Activated naive CD4-positive, alpha-beta T cell (primary cell): ENCODE measurements around the gene PCNX2.

Experiments
- DNase-seq, 4 experiments: peaks; one replicate each; lab custom pipeline; 2025; lab: John Stamatoyannopoulos, UW

PCNX2 gene

GRCh38 chr1:232962761-232963745, 332.5 kb downstream of the PCNX2 start:
- DNase-seq = no peak

GRCh38 chr1:232958067-232958466, 337.5 kb downstream of the PCNX2 start:
- DNase-seq = no peak

GRCh38 chr1:232956081-232956480, 339.4 kb downstream of the PCNX2 start:
- no peak for DNase-seq

- no peak for DNase-seq
Observed at GRCh38 chr1:232954594-232955365, 340.7 kb downstream of the PCNX2 start.

- no peak for DNase-seq
Observed at GRCh38 chr1:232952514-232953499, 342.7 kb downstream of the PCNX2 start.

- DNase-seq = no peak
Observed at GRCh38 chr1:232951605-232952004, 343.9 kb downstream of the PCNX2 start.

DNA sequence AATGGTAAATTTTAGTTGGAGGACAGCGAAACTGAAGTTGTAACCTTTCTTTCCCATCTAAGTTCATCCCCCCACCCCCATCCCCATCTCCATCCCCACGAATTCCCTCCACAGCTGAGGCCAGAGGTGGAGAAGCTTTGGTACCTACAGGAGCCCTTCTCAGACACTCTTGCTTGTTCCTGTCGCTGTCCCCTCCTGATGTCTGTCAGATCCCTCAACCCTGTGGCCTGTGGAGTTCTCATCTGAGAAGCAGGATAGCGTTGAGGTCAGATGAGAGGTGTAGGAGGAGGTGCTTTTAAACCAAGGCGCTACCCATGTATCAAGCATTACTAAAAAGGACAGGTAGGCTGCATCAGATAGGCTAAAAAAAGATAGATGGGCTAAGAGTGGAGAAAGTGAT, 344.3 kb downstream of the PCNX2 start:
- DNase-seq = peak in 1 of 4 experiments; percentile 8

DNA sequence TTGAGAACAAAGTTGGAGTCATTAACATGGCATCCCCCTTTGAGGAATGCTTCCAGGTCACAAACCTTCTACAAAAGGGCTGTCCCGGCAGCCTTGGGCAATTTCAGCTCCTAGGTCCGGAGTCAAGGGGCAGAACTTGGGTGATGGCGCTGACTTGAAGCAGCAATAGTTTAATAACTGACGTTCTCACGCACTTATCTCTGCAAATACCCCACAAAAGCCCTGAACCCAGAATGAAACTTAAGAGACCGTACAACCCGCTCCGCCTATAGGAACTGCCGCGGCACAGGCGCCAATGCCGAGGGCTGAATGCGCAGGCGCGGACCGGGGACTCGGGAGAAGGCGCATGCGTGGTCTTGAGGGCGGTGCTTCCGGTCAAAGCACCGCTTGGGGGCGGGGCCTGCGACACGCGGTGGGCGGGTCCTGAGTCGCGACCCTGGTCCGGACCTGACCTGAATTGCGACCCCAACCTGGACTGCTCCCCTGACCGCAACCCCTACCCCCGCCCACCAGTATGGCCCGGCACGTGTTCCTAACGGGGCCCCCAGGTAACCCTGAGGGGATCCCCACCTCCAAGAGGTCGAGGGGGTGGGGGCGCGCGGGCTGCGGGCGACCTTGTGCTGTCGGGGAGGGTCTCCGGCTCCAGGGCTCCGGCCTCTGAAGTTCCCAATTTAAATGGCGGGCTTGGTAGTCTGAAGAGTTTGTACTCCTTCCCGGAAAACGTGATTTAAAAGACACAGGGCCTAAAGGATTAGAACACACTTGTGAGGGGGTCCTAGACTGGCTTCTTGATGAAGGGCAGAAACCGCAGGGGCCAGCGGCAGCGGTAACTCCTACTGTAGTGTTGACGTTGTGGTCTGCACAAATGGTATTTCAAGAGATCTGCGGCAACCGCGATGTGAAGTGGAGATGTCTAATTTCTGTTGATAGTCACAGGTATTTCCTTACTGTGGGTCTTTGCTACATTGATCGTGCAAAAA, 345.0 kb downstream of the PCNX2 start, which contains the start of gene NTPCR:
Gene NTPCR (plus strand): TSS at position 415 of the 980 bp plus-strand sequence. CDS start 100 bp downstream, at position 515.
- DNase-seq = peak; percentile 88 to 96 (median 94)

DNA sequence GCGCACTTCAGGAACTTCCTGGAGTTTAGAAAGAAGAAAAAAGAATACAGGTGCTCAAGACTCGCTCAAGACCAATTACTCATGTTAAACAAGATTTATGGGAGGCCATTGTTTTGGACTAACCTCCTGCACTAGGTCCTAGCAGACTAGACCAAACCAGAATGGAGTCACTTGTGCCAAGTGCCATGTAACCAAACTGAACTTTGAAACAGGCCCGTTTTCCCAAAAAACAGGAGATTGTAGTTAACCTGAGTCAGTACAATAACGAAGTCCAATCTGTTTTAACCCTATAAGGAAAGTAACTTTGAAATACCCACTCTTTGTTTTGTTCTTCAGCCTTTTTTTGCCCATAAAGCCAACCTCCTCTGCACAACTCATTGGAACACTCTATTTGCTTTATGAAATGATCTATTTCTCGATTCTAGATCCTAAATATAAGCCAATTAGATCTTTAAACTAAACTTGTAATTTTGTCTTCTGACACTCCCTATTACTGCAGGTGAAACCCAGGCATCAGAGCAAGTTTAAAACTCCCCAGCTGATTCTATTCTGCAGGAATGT, 345.8 kb downstream of the PCNX2 start:
- DNase-seq = no peak

- no peak for DNase-seq
Observed at GRCh38 chr1:232944347-232944746, 351.2 kb downstream of the PCNX2 start.

DNA sequence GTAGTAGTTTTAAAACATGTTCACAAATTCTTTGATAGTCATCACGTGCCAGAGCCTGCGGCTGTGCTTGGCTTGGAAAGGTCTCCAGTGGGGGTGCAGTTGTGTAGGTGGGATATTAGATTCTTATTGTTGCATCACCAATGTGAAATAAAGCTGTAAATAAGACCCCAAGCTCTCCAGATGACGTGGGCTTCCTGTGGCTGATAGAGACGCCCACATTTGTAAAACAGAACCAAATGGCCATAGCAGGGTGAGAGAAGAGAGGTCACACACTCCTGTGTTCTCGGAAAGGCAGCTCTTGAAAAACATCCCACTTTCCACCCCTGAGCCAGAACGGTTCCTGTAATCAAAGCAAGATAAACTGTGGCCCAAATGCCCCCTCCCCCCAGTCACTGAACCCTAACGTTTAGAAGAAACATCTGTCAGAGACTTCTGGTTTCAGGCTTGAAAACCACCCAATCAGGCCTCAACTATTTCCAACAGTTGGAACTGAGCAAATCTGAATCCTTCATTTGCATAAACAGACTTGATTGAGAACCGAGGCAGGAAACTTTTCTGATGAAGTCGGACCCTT, 351.8 kb downstream of the PCNX2 start:
- no peak for DNase-seq

DNA sequence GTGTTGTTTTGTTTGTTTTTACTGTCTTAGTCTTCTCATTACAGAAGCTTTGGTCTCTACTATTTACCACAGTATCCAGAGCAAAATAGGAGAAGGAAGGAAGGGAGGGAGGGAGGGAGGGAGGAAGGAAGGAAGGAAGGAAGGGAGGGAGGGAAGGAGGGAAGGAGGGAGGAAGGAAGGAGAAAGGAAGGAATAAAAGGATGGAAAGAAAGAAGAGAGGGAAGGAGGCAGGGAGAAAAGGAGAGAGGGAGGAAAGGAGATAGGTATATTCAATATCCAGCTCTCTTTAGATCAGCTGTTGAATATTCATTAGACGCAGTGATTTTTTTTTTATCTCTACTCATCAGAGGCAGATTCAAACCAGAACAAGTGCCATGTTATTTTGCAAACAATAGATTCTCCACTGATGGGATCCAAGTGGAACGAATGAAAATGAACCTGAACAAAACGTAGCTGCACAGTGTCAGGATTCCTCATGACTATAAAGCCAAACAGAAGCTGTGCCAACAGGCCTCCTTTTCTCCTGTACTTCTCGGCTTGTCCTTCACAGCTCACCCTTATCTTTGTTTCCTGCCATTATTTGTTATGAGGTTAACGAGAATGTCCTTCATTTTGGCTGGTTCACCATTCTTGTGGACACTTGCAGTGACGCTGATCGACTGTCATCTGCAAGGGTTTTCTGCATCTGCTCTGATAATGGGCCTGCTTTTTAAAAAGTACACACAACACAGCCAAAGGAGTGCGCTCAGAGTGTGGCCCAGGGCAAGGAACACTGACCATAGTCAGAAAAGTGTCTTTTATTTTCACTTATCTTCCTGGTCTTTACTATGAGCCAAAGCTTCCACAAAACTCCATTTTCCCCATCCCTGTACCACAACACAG, 352.9 kb downstream of the PCNX2 start:
- DNase-seq = no peak

DNA sequence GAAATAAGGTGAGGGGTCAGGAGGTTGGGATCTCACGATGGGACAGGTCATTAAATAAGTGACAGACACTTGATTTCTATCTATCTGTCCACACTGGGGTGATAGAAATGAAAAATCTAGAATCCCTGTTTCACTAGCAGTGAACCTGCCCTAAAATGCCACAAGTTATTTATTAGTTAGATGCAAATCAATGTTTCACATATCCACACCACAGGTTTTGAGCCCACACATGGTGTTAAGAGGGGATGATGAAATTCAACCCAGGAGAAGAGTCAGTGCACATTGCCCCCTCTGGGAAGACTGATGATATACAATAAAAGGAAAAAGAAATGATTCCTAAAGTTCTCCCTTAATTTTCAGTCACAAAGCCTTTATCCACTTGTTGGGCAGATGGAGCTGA, 355.3 kb downstream of the PCNX2 start:
- DNase-seq = no peak

DNA sequence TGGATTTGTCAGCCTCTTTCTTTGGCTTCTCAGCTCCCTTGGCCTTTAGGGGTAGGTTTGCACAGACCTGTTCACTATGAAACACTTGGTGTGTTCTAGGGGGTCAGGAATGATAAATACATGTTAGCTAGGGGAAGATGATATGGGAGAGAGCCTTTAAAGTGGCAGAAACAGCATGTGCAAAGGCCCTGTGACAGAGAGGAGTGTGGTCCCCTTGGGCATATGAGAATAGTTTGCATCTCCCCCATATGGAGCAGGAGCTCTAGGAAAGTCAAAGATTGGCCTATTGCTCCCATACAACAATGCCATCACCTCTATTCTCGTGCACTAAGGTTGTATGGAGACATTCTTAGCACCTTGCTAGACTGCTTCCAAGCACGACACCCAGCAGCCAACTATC, 355.8 kb downstream of the PCNX2 start:
- no peak for DNase-seq

GRCh38 chr1:232938926-232939325, 356.6 kb downstream of the PCNX2 start:
- DNase-seq = no peak

GRCh38 chr1:232937741-232938375, 357.7 kb downstream of the PCNX2 start:
- DNase-seq = no peak

- no peak for DNase-seq
Observed at GRCh38 chr1:232936941-232937340, 358.6 kb downstream of the PCNX2 start.
